ENCODE data around the gene STAC. TPM values are rescaled to one million over a fixed set of nuclear protein-coding genes. Genes with fewer than 3 reads are reported as not detected.

The STAC gene
- total RNA-seq, 1 experiment from 2014 or later, result 6.7 TPM

DNA sequence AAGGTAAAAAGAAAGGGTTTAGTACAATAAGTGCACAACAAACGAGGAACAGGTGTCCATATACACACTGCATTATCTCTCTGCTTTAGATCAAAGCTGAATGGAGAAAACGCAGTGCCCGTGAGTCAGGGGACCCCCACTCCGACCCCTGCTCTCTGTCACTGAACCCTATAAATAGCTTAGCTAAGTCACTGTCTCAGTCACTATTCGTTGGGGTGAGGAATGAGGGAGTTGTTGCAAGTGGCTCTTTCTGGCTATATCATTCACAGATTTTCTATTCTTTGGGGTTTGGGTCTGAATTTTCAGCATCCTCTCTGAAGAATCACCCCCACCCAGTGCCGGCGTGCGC is 458 bp upstream of the STAC start:
- intact Hi-C loops (cut with micrococcal nuclease), result loop anchor here (2.0 to 10.0 kb wide), 3 partner anchors 37 to 255 kb away; no protein-coding TSS in a partner anchor
- H3K27ac ChIP-seq (ENCODE audit: low read length), result no peak overlapping the region

DNA sequence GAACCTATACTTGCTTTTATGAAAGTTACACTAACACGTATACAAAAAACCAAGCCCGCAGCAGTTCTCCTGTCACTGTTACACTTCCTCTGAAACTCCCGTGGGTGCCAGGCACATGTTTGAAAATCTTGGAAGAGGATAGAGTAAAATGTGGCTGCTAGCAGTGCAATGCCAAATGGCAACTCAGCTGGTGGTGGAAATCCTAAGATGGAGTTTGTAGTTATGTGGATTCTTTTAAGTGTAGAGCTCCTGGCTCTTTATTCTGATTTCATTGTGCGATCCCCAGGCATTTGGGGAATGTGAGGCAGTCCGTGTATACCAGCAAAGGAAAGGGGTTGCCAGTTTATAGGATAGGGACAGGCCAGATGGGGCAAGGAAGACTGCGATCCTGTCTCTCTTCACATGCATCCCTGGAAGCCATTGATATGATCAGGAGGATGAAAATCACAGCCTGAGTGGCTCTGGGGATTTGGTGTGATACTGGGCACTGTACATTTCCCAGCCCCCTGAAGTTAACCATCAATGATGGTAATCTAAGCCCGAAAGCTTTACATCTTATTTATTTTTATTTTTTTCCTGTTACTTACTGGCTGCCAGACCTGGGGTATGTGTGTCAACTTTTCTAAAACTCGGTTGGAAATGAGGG is 1.1 kb downstream of the STAC start:
- Histone ChIP-seq H3K4me1 (ENCODE audit: insufficient read depth, low read length) (peaks cover 5% of the 10 kb centered on the region; the same call in 1 of the 2 replicates), H4K20me1 (ENCODE audit: low read length) (no peaks in the 10 kb centered on the region), H3K27ac (ENCODE audit: low read length) (no peak overlapping the region), H3K4me2 (ENCODE audit: low read length) (peak overlapping the region; percentile 89), H3K9ac (ENCODE audit: low read length) (no peak overlapping the region), H3K27me3 (ENCODE audit: low read length) (no peaks in the 10 kb centered on the region), H3K4me3 (ENCODE audit: low read length) (peak overlapping the region; percentile 74), H3K79me2 (ENCODE audit: low read length) (no peaks in the 10 kb centered on the region), H3K36me3 (ENCODE audit: low read depth, low read length) (no peaks in the 10 kb centered on the region), H3K9me3 (ENCODE audit: low read length) (no peaks in the 10 kb centered on the region), H3K9me2 (replicated peaks; ENCODE audit: low read length) (no peaks in the 10 kb centered on the region; the same call in 1 of the 2 replicates), H3F3A (ENCODE audit: low read length, unreplicated experiment) (no peaks in the 10 kb centered on the region), H2AFZ (ENCODE audit: low read length) (peak overlapping the region; percentile 88)
- TSS peak; percentile 42 for BruUV-seq (replicated peaks)
- ChIA-PET CTCF (no interaction called here), POLR2A (ENCODE audit: unreplicated experiment) (no interaction called here)
- DNase-seq, result no peak
- ATAC-seq, result no peak
- intact Hi-C loops (cut with micrococcal nuclease), result loop anchor here (2.0 to 10.0 kb wide), 3 partner anchors 35 to 257 kb away; no protein-coding TSS in a partner anchor
- TF ChIP-seq CTCF (conservative IDR thresholded peaks at IDR 0.05; ENCODE audit: low read depth, low read length) (no peak), EZH2 (IDR thresholded peaks at IDR 0.05; ENCODE audit: low read length, unreplicated experiment) (no peak)

More for the DNA sequence above, 458 bp upstream of the STAC start:
- Histone ChIP-seq H3K4me2 (ENCODE audit: low read length) (peak overlapping the region; percentile 89), H4K20me1 (ENCODE audit: low read length) (no peaks in the 10 kb centered on the region), H3K9ac (ENCODE audit: low read length) (peak overlapping the region; percentile 47; the same call in 1 of the 2 replicates), H3F3A (ENCODE audit: low read length, unreplicated experiment) (no peaks in the 10 kb centered on the region), H3K79me2 (ENCODE audit: low read length) (no peaks in the 10 kb centered on the region), H3K4me3 (ENCODE audit: low read length) (peak overlapping the region; percentile 74), H3K36me3 (ENCODE audit: low read depth, low read length) (no peaks in the 10 kb centered on the region), H3K4me1 (ENCODE audit: insufficient read depth, low read length) (peaks cover 5% of the 10 kb centered on the region; the same call in 1 of the 2 replicates), H3K9me2 (replicated peaks; ENCODE audit: low read length) (no peaks in the 10 kb centered on the region; the same call in 1 of the 2 replicates), H2AFZ (ENCODE audit: low read length) (peak overlapping the region; percentile 88), H3K27me3 (ENCODE audit: low read length) (no peaks in the 10 kb centered on the region), H3K9me3 (ENCODE audit: low read length) (no peaks in the 10 kb centered on the region)
- CTCF ChIA-PET, result no interaction called here
- POLR2A ChIA-PET (ENCODE audit: unreplicated experiment), result no interaction called here
- TF ChIP-seq EZH2 (IDR thresholded peaks at IDR 0.05; ENCODE audit: low read length, unreplicated experiment) (no peak), CTCF (conservative IDR thresholded peaks at IDR 0.05; ENCODE audit: low read depth, low read length) (no peak), EZH2phosphoT487 (IDR thresholded peaks at IDR 0.05; ENCODE audit: borderline replicate concordance, low read length) (no peak)
- no TSS peak for BruUV-seq (replicated peaks)
- no peak; the same call in 1 of the 2 replicates for ATAC-seq
- DNase-seq, result no peak

DNA sequence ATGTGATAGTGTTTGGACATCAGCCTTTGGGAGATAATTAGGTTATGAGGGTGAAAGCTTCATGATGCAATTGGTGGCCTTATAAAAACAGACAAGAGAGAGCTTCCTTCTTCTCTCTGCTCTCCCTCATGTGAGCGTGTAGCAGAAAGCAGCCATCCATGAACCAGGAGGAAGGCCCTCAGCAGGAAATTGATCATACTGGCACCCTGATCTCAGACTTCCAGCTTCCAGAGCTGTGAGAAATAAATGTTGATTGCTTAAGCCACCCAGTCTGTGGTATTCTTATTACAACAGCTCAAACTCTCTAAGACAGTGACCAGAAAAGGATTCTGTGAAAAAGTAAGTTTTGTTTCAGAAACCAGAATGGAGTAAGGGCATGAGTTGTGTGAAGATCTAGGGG is 13.3 kb downstream of the STAC start:
- H3K36me3 ChIP-seq (ENCODE audit: low read depth, low read length), result no peaks in the 10 kb centered on the region
- no peaks in the 10 kb centered on the region for H3K9me2 ChIP-seq (replicated peaks; ENCODE audit: low read length)
- no peaks in the 10 kb centered on the region for H3K4me1 ChIP-seq (ENCODE audit: insufficient read depth, low read length)
- no peaks in the 10 kb centered on the region for H4K20me1 ChIP-seq (ENCODE audit: low read length)
- TF ChIP-seq EZH2 (IDR thresholded peaks at IDR 0.05; ENCODE audit: low read length, unreplicated experiment) (no peak), EZH2phosphoT487 (IDR thresholded peaks at IDR 0.05; ENCODE audit: borderline replicate concordance, low read length) (no peak), CTCF (conservative IDR thresholded peaks at IDR 0.05; ENCODE audit: low read depth, low read length) (no peak)
- no peak overlapping the region for H3K4me2 ChIP-seq (ENCODE audit: low read length)
- no peak overlapping the region for H3K4me3 ChIP-seq (ENCODE audit: low read length)
- intact Hi-C loops (cut with micrococcal nuclease), result no loop called here
- no peak overlapping the region for H3K27ac ChIP-seq (ENCODE audit: low read length)
- ATAC-seq (no peak), DNase-seq (no peak)
- ChIA-PET POLR2A (ENCODE audit: unreplicated experiment) (no interaction called here), CTCF (no interaction called here)
- H3K27me3 ChIP-seq (ENCODE audit: low read length), result no peaks in the 10 kb centered on the region
- H3K9ac ChIP-seq (ENCODE audit: low read length), result no peak overlapping the region
- H3K79me2 ChIP-seq (ENCODE audit: low read length), result no peaks in the 10 kb centered on the region
- BruUV-seq (replicated peaks), result no TSS peak
- H3K9me3 ChIP-seq (ENCODE audit: low read length), result no peaks in the 10 kb centered on the region
- H3F3A ChIP-seq (ENCODE audit: low read length, unreplicated experiment), result no peaks in the 10 kb centered on the region
- no peak overlapping the region for H2AFZ ChIP-seq (ENCODE audit: low read length)
